CD1c-positive myeloid dendritic cell (primary cell): ENCODE data around the gene CACNG1.

ENCODE experiments used
- DNase-seq: peaks from one replicate; pipeline ENCODE4 v3.0.0-alpha.2; 2016; ENCODE audit errors: extremely low spot score

The CACNG1 gene, protein sequence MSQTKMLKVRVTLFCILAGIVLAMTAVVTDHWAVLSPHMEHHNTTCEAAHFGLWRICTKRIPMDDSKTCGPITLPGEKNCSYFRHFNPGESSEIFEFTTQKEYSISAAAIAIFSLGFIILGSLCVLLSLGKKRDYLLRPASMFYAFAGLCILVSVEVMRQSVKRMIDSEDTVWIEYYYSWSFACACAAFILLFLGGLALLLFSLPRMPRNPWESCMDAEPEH

GRCh38 chr17:67044016-67044772 is at the start of gene CACNG1:
Gene CACNG1 (plus strand): TSS chr17:67044554. CDS start chr17:67044661, 107 bp downstream.
- DNase-seq = no peak

DNA sequence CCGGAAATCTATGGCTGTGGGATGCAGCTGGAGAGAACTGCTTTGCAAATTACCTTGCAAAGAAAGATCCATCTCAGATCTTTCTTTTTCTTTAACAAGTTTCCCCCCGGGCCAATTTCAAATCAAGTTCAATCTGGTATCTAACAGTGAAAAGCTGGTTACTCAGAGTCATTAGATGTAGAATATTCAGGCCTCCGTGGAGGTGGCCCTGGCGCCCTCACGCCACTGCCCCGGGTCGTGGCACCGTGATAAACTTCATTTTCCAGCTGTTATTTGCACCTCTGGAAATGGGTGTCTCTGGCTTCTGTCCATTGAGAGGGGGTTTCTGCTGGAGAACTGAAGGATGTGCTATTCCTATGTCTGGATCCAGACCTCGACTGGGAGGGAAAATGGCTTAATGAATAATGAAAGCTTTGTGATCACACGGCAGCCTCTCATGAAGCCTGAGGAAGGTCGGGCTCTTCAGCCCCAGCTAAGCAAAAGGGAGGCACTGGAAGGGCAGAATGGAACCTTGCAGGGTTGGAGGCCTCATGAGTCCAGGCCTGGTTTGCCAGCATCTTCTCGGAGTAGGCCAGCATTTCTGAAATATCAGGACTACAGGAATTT is 49.3 kb upstream of the CACNG1 start:
- no peak for DNase-seq

DNA sequence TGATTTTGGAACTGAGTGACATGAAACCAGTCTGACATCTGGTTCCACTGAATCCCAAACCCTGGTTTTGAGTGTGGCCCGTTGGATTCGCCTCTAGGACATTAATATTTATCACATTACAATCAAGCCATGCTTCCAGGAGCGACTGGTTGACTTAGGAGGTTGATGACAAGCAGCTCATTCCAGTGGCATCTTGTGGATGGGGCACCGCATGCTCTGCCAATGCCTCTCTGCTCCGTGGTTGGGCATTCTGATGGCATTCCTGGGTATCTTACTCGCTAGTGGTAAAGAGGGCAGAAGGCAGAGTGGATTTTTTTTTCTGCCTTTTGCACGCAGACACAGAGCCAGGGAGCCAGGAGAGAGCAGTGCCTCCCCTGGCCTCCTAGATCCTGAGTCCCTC is 48.4 kb upstream of the CACNG1 start:
- DNase-seq = no peak

DNA sequence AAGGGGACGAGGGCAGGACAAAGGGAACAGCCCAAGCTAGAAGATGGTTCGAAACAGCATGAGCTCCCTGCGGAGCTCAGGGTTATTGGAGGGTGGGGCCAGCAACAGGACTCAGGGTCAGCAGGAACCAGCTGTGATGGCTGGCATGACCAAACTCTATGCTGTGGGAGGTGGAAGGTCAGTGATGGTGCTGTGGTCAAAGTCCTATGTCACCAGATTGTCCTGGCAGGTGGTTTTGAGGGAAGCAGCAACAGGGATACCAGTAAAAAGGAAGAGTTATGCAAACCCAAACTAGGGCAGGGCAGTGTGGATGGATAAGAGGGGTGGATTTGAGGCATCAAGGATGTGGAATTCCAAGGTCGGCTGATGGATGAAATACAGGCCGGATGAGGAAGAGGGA is 47.4 kb upstream of the CACNG1 start:
- no peak for DNase-seq

- no peak for DNase-seq
These were observed 41.1 kb upstream of the CACNG1 start for GRCh38 chr17:67003231-67003630.

GRCh38 chr17:67004181-67004580 is 40.2 kb upstream of the CACNG1 start:
- DNase-seq = no peak

DNA sequence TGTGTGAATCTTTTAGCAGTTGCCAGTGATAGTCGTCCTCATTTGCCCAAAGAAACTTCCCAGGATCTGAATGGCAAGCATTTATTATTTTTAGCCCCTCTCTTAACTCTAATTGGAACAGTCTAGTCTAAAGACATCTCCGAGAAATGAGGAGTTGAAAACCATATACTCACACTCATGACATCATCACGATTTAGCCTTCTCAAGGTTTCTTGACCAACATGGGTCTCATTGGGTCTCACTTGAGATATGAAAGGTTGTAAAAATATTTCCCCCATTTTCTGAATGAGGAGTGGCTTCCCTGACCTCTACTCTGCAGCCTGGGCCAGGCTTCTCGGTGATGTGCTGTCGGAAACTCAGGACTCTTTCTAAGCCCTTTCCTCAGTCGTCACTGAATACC is 37.1 kb upstream of the CACNG1 start:
- no peak for DNase-seq

DNA sequence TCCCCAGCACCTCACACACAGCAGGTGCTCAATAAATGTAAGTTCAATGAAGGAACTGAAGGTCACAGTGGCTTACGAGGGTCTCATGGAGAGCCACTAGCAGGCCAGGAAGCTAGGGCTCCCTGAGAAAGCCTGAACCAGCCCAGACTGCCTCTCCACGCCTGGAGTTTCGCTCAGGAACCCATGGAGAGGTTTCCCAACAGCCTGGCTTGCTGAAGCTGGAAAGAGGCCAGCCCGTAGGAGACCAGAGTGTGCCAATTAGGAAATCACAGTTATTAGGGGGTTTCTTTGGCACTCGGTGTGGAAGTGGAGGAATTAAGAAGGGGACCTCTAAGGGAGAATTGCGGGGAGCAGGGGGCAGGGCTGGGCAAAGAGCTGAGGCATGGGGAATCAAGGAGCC is 36.3 kb upstream of the CACNG1 start:
- no peak for DNase-seq

DNA sequence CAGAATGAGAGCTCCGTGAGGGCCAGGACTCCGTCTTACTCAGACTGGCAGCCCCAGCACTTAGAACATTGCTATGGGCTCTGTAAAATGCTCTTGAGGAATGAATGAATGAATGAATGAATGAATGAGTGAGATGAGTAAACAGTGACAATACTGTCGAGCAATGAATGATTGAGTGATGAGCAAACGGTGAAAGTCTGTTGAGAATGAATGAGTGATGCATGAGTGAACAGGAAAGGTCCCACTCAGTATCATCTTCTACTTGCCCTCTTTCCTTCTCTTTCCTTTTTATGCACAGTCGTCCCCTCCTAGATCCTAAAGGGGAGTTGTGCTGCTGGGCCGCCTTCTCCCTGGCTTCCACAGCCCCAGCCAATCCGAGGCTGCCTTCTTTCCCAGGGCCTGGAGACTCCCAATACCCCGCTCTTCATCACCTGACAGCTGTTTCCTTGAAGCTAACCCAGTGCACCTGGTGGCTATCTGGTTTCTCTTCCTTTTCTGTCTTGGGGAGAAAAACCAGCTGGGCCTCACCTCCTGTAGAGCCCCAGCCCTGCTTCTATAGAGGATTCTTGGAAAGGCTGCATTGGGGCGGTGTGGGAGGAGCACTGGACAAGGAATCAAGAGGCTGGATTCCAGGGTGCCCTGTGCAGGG is 32.7 kb upstream of the CACNG1 start:
- DNase-seq = no peak

- DNase-seq = no peak
These were observed 30.5 kb upstream of the CACNG1 start for GRCh38 chr17:67013891-67014290.

- no peak for DNase-seq
These were observed 29.4 kb upstream of the CACNG1 start for GRCh38 chr17:67015001-67015400.

DNA sequence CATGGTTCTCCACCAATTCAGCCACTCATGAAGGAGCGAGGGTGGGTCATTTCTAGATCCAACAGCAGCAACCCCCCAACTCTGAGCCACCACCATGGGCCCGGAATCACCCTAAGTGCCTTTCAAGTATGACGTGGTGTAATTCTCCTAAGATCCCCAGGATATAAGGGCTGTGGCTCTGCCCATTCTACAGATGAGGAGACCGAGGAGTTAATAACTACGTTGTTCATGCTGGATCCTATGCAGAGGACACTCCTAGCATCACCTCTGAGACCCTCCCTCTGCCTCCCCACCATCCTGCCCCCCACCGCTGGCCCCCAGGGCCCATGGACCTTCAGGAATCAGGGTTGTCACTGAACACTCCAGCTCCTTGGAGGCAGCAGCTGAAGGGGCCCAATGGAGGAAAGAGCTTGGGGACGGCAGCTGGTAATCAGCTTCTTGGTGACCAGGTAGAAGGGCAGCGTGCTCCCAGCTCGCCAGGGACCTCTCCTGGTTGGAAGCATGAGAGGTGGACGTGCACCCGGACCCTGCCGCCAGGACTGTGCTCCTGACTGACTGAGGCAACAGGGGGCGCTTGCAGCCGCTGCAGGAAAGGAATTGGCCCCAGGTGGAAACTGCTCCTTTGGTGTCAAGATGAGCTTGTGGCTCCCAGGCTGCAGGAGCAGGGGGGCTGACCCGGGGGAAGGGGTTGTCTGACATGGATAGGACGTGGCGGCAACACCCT is 28.2 kb upstream of the CACNG1 start:
- DNase-seq = no peak

GRCh38 chr17:67017910-67018309 is 26.4 kb upstream of the CACNG1 start:
- DNase-seq = no peak

GRCh38 chr17:67018471-67019434 is 25.6 kb upstream of the CACNG1 start:
- DNase-seq = no peak

DNA sequence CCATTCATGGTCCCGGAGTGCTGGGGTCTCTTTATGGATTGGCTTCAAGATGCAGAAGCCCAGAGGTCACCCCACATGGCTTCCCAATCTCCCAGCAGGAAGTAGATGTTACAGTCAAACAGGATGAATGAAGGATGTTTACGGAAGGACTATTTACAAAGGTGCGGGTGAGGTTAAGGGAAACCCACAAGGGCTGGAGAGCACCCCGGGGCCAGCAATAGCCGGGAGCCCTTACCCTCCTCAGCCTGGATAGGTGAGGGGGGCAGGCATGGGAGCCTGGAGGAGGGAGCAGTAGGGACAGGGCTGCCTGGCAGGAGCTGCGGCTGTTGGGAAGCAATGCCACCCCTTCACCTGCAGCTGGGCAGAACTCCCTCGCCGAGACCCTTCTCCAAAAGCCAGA is 24.5 kb upstream of the CACNG1 start:
- DNase-seq = no peak

DNA sequence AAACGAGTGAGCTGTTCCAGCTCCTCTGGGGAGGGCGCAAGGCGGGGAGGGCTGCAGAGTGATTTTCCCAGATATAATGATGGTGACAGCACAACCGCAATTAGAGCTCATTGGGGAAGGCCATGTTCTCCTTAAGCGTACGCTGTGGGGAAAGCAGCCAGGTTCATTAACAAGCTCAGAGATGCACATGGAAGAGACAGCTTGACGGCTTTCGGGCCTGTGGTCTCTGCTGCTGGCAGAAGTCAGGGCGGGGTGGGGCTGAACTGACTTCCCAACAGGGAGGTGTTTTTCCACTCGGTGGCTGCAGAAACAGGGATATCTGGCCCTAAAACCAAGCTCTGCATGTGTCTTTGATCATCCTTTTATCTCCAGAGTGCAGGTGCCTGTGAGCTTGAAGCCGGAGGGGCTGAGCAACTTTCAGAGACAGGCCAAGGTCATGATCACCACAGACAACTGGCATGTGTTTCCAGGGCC is 24.0 kb upstream of the CACNG1 start:
- no peak for DNase-seq

DNA sequence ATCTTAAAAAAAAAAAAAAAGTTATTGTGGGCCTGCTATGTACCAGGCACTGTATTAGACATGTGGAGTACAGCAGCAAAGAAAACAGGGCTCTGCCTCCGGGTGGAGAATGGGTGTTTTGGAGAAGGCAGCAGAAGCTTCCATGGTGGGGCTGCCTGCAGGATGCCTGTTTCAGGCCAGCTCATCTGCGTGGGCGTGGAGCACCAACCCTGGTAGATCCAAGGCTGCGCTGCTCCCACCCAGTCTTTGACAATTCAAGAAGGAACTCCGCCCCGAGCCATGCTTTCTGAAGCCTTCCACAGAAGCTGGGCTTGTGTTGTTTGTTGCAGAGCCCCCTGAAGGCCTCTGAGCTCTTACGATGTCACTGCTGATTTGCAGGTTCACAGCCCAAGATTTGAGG is 23.2 kb upstream of the CACNG1 start:
- no peak for DNase-seq

- DNase-seq = no peak
These were observed 22.5 kb upstream of the CACNG1 start for GRCh38 chr17:67021743-67022450.

DNA sequence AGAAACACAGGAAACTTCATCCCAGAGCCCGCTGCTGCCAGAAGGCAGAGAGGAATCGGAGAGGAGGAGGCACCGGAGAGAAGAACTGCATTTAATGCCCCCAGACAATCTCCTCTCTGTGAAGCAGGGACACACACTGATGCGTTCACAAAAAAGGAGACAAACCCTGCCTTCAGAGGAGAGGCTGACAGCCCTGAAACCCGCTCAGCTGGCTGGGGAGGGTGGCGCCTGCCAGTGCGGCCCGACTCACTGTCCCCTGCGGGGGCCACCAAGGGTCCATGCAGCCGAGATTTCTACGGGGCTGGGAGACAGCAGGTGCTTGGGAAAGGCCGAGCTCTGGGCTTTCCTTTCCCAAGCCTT is 21.9 kb upstream of the CACNG1 start:
- no peak for DNase-seq

DNA sequence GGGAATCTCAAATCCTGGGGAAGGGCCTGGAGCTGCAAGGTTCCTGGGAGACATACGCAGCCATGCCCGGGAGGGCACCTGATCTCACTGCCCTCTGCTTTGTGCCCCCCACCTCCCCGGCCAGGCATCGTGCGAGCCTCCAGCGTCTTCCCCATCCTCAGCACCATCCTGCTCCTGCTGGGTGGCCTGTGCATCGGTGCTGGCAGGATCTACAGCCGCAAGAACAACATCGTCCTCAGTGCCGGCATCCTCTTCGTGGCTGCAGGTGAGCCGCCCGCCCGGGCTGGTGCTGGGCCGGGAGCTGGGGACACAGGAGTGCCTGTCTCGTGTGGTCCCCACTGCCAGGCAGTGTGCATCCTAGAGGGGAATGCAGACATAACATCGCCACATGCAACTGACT is 19.6 kb upstream of the CACNG1 start:
- no peak for DNase-seq
